Omental fat pad (tissue), 4 donors: Measurements from ENCODE around the gene STON1. TPM values are rescaled to one million over a fixed set of nuclear protein-coding genes. Genes with fewer than 3 reads are reported as not detected.

Source experiments
- ATAC-seq: fragments of 150-250 bp; one replicate; pipeline ENCODE4 v1.9.1; 2016; ENCODE audit warnings: mild to moderate bottlenecking, moderate library complexity; ENCODE audit not compliant: low FRiP score
- DNase-seq: peaks from one replicate; pipeline ENCODE4 v3.0.0-alpha.2; 2019; ENCODE audit warnings: low spot score
- total RNA-seq, 4 donors: library from RNA; depleted of rRNA; stranded (reverse); fragments of >200 nt; gene quantifications; one replicate each; pipeline ENCODE4 v1.1.0, GENCODE V29; 2016
- TF ChIP-seq, protein P1 (sequence below), 3 donors: fragments of 450-650 bp; IDR thresholded peaks; one replicate each; pipeline ENCODE4 v1.5.1; 2016 to 2017; ENCODE audit warnings: antibody characterized with exemption in 3 of 3, mild to moderate bottlenecking in 3 of 3, moderate library complexity in 2 of 3

STON1 gene
- total RNA-seq, 4 donors from 2014 or later: 44.8 to 124 (median 93.9) TPM

DNA sequence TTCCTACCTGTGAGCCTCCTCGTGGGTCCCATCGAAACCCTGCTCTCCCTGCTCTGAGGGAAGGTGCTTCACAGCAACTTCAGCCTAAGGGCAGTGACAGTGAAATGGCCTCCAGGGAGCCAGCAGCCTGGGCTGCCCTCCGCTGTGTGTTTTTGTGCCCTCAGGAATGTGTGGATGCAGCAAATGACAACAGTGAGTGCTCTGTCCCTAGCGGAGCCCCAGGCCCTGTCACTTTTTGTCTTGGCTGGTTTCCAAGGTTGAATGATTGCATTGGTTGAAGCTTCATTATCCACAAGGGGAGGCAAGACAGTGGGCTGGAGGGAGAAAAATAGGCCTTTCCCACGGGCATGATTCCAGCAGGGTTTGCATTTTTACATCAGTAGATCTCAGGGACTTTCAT, 42.9 kb downstream of the STON1 start:
- TF ChIP-seq, protein P1, sequence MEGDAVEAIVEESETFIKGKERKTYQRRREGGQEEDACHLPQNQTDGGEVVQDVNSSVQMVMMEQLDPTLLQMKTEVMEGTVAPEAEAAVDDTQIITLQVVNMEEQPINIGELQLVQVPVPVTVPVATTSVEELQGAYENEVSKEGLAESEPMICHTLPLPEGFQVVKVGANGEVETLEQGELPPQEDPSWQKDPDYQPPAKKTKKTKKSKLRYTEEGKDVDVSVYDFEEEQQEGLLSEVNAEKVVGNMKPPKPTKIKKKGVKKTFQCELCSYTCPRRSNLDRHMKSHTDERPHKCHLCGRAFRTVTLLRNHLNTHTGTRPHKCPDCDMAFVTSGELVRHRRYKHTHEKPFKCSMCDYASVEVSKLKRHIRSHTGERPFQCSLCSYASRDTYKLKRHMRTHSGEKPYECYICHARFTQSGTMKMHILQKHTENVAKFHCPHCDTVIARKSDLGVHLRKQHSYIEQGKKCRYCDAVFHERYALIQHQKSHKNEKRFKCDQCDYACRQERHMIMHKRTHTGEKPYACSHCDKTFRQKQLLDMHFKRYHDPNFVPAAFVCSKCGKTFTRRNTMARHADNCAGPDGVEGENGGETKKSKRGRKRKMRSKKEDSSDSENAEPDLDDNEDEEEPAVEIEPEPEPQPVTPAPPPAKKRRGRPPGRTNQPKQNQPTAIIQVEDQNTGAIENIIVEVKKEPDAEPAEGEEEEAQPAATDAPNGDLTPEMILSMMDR (IDR thresholded peaks at IDR 0.05): no peak
- no peak for DNase-seq
- no peak for ATAC-seq

- TF ChIP-seq, protein P1 (IDR thresholded peaks at IDR 0.05): no peak
- no peak for ATAC-seq
- no peak for DNase-seq
Measured at GRCh38 chr2:48574353-48575287, 44.7 kb downstream of the STON1 start.

GRCh38 chr2:48578313-48578712, 48.4 kb downstream of the STON1 start:
- no peak for ATAC-seq
- no peak for DNase-seq
- TF ChIP-seq, protein P1 (IDR thresholded peaks at IDR 0.05): no peak

DNA sequence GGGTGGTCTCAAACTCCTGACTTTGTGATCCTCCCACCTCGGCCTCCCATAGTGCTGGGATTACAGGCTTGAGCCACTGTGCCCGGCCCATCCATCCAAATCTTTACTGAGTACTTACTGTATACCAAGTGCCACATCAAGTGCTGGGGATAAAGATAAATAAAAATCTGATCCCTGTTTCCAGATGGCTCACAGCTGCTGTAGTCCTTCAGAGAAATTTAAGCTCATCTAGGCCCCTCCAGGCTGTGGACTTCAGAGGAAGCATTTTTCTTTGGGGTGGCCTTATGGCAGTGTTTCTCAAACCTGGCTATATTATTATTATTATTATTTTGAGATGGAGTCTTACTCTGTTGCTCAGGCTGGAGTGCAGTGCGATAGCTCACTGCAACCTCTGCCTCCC, 54.0 kb downstream of the STON1 start:
- TF ChIP-seq, protein P1 (IDR thresholded peaks at IDR 0.05): no peak
- no peak for DNase-seq
- no peak for ATAC-seq

DNA sequence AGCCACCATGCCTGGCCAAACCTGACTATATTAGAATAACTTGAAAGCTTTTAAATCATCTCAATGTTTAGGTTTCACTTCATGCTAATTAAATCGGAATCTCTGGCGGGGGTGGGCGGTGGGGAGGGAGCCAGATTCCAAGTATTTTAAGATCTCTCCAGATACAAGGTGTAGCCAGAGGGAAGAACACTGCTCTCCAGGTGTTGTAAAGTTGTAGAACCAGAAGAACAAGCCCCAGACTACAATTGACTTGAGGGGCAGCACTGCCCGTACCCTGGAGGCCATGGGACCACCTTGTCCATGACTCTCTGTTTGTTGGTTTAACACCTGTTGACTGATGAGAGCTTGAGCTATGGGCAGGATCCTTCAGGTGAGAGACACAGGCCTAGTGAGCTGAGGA, 54.6 kb downstream of the STON1 start:
- ATAC-seq (no peak), DNase-seq (no peak)
- TF ChIP-seq, protein P1 (IDR thresholded peaks at IDR 0.05): no peak

DNA sequence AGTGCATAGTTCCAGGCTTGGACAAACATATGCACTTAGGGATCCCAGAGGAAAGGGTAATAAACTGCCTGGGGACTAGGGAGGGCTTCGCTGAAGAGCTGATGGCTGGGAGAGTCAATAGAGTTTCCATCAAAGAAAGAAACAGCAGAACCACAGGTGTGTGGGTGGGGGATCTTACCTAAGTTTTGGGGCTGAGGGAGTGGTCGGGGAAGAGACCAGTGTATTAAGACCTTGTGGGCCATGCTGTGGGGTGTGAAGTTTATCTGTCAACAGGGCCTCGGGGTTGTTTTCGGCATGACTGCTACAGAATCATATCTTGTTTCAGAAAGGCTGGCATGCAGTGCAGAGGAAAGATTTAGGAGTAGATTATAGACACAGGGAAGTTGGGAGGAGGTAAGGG, 56.5 kb downstream of the STON1 start:
- DNase-seq (no peak), ATAC-seq (no peak)
- TF ChIP-seq, protein P1 (IDR thresholded peaks at IDR 0.05): no peak

- TF ChIP-seq, protein P1 (IDR thresholded peaks at IDR 0.05): no peak
- DNase-seq (no peak), ATAC-seq (no peak)
Measured at GRCh38 chr2:48587560-48587959, 57.6 kb downstream of the STON1 start.
